OCI-LY1 (cell line): ENCODE measurements around the gene SLAMF7.

Source experiments
- CTCF ChIP-seq: fragments of 200-600 bp; sonication (generic), shearing (Covaris generic); IDR thresholded peaks from 2 replicates; pipeline ENCODE4 v1.5.1; 2017; ENCODE audit warnings: mild to moderate bottlenecking, antibody characterized with exemption, low read length, moderate library complexity, mixed read lengths
- EZH2 ChIP-seq: fragments of 200-600 bp; sonication (generic), shearing (Covaris generic); IDR thresholded peaks from 2 replicates; pipeline ENCODE4 v1.8.0; 2017; ENCODE audit warnings: borderline replicate concordance, mixed run types, mild to moderate bottlenecking, antibody characterized with exemption, low read length, moderate library complexity, mixed read lengths

GRCh38 chr1:160717306-160717705, 21.7 kb upstream of the SLAMF7 start:
- no peak for TF ChIP-seq CTCF
- TF ChIP-seq EZH2 = no peak
